ENCODE data around the gene ETFBKMT. TPM values are rescaled to one million over a fixed set of nuclear protein-coding genes. Genes with fewer than 3 reads are reported as not detected.
A peak's percentile ranks its signal among the peaks of the same experiment; 100 is the strongest.

Gene ETFBKMT
- total RNA-seq, 4 donors from 2014 or later: 1.3 to 27.6 (median 5.6) TPM

GRCh38 chr12:31626270-31626995 is 33.1 kb upstream of the ETFBKMT start:
- no peaks in the 10 kb centered on the region for H3K36me3 ChIP-seq
- H3K9me3 ChIP-seq: no peaks in the 10 kb centered on the region
- no peaks in the 10 kb centered on the region for H3K27me3 ChIP-seq
- DNase-seq: no peak
- TF ChIP-seq POLR2A (IDR thresholded peaks at IDR 0.05): no peak
- TF ChIP-seq, protein P1, sequence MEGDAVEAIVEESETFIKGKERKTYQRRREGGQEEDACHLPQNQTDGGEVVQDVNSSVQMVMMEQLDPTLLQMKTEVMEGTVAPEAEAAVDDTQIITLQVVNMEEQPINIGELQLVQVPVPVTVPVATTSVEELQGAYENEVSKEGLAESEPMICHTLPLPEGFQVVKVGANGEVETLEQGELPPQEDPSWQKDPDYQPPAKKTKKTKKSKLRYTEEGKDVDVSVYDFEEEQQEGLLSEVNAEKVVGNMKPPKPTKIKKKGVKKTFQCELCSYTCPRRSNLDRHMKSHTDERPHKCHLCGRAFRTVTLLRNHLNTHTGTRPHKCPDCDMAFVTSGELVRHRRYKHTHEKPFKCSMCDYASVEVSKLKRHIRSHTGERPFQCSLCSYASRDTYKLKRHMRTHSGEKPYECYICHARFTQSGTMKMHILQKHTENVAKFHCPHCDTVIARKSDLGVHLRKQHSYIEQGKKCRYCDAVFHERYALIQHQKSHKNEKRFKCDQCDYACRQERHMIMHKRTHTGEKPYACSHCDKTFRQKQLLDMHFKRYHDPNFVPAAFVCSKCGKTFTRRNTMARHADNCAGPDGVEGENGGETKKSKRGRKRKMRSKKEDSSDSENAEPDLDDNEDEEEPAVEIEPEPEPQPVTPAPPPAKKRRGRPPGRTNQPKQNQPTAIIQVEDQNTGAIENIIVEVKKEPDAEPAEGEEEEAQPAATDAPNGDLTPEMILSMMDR (IDR thresholded peaks at IDR 0.05): no peak
- H3K4me3 ChIP-seq: no peak overlapping the region
- H3K27ac ChIP-seq: peak overlapping the region in 1 of 2 donors; percentile 26
- H3K4me1 ChIP-seq: no peaks in the 10 kb centered on the region
- intact Hi-C loops (cut with DNase I; ENCODE audit: low total_unique reads): no loop called here

- no peak for TF ChIP-seq POLR2A (IDR thresholded peaks at IDR 0.05)
- TF ChIP-seq, protein P1 (IDR thresholded peaks at IDR 0.05): no peak
- Histone ChIP-seq H3K27me3 (no peaks in the 10 kb centered on the region), H3K36me3 (no peaks in the 10 kb centered on the region), H3K9me3 (no peaks in the 10 kb centered on the region), H3K4me1 (no peaks in the 10 kb centered on the region), H3K4me3 (no peak overlapping the region), H3K27ac (no peak overlapping the region)
- intact Hi-C loops (cut with DNase I; ENCODE audit: low total_unique reads): no loop called here
- no peak for DNase-seq
Observed at GRCh38 chr12:31627456-31628054, 31.9 kb upstream of the ETFBKMT start.

- no peak for TF ChIP-seq POLR2A (IDR thresholded peaks at IDR 0.05)
- TF ChIP-seq, protein P1 (IDR thresholded peaks at IDR 0.05): no peak
- Histone ChIP-seq H3K9me3 (no peaks in the 10 kb centered on the region), H3K27ac (peak overlapping the region; percentile 31 to 32), H3K4me1 (no peaks in the 10 kb centered on the region), H3K36me3 (no peaks in the 10 kb centered on the region), H3K4me3 (no peak overlapping the region), H3K27me3 (no peaks in the 10 kb centered on the region)
- peak; percentile 32 to 38 for DNase-seq
- intact Hi-C loops (cut with DNase I; ENCODE audit: low total_unique reads): no loop called here
Observed at GRCh38 chr12:31629756-31630732, 29.4 kb upstream of the ETFBKMT start.

DNA sequence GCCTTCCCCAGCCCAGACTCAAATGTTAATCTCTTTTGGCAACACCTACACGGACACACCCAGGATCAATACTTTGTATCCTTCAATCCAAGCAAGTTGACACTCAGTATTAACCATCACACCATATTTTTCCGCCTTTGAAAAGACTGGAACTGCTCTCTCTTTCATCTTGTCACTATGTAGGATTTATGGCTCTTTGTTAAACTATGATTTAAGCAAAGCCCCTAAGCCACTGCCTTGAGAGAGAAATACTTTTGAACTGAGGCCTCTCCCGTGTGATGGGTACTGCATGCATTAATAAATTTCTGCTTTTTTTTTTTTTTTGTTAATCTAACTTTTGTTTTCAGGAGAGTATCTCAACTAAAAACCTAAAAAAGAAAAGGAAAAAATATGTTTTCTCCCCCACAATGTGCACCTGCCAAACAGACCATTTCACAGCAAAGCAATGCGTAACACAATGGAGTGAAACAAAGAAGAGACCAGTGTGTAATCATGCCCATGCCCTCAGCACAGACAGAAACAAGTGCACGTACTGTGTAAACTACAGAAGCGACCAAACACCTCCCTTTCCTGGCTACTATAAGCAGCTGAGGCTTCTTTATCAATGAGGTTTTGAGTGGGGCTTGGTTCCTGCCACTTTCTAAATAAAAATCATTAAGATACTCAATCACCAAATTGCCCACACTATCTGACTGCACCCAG is 28.3 kb upstream of the ETFBKMT start:
- TF ChIP-seq, protein P1 (IDR thresholded peaks at IDR 0.05): no peak
- TF ChIP-seq POLR2A (IDR thresholded peaks at IDR 0.05): no peak
- H3K36me3 ChIP-seq: no peaks in the 10 kb centered on the region
- H3K9me3 ChIP-seq: no peaks in the 10 kb centered on the region
- no peak for DNase-seq
- H3K4me3 ChIP-seq: no peak overlapping the region
- no peaks in the 10 kb centered on the region for H3K27me3 ChIP-seq
- intact Hi-C loops (cut with DNase I; ENCODE audit: low total_unique reads): no loop called here
- H3K4me1 ChIP-seq: no peaks in the 10 kb centered on the region
- no peak overlapping the region for H3K27ac ChIP-seq
